GM13977 (cell line): Measurements from ENCODE around the gene REC114.
"Not testable (repeated sequence)": the region's sequence is repeated elsewhere in the genome, so short reads cannot be mapped to it uniquely, and the experiment has no call there.

ENCODE experiments used
- DNase-seq: peaks from one replicate; pipeline ENCODE4 v3.0.0; 2012; ENCODE audit warnings: low spot score
- CTCF ChIP-seq: IDR thresholded peaks from 2 replicates; pipeline ENCODE4 v1.5.1; 2012; ENCODE audit warnings: mild to moderate bottlenecking, control low read depth; ENCODE audit not compliant: insufficient read depth; ENCODE audit errors: extremely low read depth, missing control alignments
- in situ Hi-C: fragments of 300-500 bp; cut with MboI; formaldehyde crosslinking; loops from one replicate; pipeline ENCODE4 v1.12.0; 2022; ENCODE audit warnings: low sequenced_read_pairs, low pct_unique_long_range_greater_than_20kb, mixed read lengths, inconsistent platforms; ENCODE audit not compliant: unreplicated experiment

REC114 gene

GRCh38 chr15:73538123-73538522 is 95.2 kb downstream of the REC114 start:
- in situ Hi-C loops = no loop called here
- no peak for TF ChIP-seq CTCF
- DNase-seq = no peak

- no peak for DNase-seq
- in situ Hi-C loops = no loop called here
- no peak for TF ChIP-seq CTCF
Observed at GRCh38 chr15:73538563-73539211, 95.7 kb downstream of the REC114 start.

GRCh38 chr15:73539212-73540128 is 96.5 kb downstream of the REC114 start:
- no peak for DNase-seq
- no peak for TF ChIP-seq CTCF
- in situ Hi-C loops = no loop called here

GRCh38 chr15:73540161-73540560 is 97.2 kb downstream of the REC114 start:
- in situ Hi-C loops = no loop called here
- no peak for DNase-seq
- no peak for TF ChIP-seq CTCF

GRCh38 chr15:73541479-73541878 is 98.5 kb downstream of the REC114 start:
- DNase-seq = no peak
- in situ Hi-C loops = no loop called here
- no peak for TF ChIP-seq CTCF

- in situ Hi-C loops, DNase-seq: not testable (repeated sequence)
Observed at GRCh38 chr15:73548925-73549324, 106.0 kb downstream of the REC114 start.

- TF ChIP-seq CTCF = no peak
- no peak for DNase-seq
- in situ Hi-C loops = loop anchor here (25.0 kb wide), 1 partner anchor 137 kb away; the partner anchor contains the start of gene CD276
Observed at GRCh38 chr15:73550190-73550589, 107.2 kb downstream of the REC114 start.
